DOHH2 (cell line): ENCODE measurements around the gene STRA6.

Source experiments
- EZH2phosphoT487 ChIP-seq: fragments of 200-600 bp; sonication (generic); IDR thresholded peaks from 2 replicates; pipeline ENCODE4 v1.6.1; 2017; ENCODE audit warnings: borderline replicate concordance, mild to moderate bottlenecking, antibody characterized with exemption, low read length, moderate library complexity, mixed read lengths
- TF ChIP-seq, protein P1 (sequence below): fragments of 200-600 bp; sonication (generic); IDR thresholded peaks from one replicate; pipeline ENCODE4 v1.5.1; 2014; ENCODE audit warnings: antibody characterized with exemption, mild to moderate bottlenecking, low read depth, low read length; ENCODE audit not compliant: poor library complexity, severe bottlenecking

DNA sequence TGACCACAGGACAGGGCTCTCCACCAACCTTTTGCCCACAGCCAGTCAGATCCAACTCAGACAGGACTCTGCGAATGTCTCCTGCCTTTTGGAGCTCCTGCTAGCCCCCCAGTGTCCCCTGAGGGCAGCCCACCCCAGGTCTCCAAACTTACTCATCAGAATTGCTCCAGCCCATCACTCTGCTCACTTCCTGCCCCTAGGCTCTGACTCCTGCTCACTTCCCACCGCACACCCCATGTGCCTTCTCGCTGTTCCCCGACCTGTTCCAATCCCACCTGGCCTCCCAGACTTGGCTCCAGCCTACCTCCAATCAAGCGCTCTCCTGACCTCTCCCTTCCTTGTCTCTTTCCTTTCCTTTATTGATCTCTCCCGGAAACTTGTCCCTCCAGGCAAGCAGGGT lies 5.9 kb upstream of the STRA6 start:
- TF ChIP-seq, protein P1, sequence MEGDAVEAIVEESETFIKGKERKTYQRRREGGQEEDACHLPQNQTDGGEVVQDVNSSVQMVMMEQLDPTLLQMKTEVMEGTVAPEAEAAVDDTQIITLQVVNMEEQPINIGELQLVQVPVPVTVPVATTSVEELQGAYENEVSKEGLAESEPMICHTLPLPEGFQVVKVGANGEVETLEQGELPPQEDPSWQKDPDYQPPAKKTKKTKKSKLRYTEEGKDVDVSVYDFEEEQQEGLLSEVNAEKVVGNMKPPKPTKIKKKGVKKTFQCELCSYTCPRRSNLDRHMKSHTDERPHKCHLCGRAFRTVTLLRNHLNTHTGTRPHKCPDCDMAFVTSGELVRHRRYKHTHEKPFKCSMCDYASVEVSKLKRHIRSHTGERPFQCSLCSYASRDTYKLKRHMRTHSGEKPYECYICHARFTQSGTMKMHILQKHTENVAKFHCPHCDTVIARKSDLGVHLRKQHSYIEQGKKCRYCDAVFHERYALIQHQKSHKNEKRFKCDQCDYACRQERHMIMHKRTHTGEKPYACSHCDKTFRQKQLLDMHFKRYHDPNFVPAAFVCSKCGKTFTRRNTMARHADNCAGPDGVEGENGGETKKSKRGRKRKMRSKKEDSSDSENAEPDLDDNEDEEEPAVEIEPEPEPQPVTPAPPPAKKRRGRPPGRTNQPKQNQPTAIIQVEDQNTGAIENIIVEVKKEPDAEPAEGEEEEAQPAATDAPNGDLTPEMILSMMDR: no peak
- no peak for TF ChIP-seq EZH2phosphoT487
